IMR-90 (cell line): Measurements from ENCODE around the gene OR7E24. TPM values are rescaled to one million over a fixed set of nuclear protein-coding genes. Genes with fewer than 3 reads are reported as not detected.

Experiments used
- ATAC-seq: fragments of 200-7000 bp; cut with Tn5 transposase; 2 replicates; pipeline ENCODE4 v1.9.1; 2020; ENCODE audit warnings: low read depth, mild to moderate bottlenecking, moderate library complexity
- Bru-seq: library from RNA; stranded (reverse); fragments of 400-500 nt; gene quantifications from one replicate; lab custom pipeline; 2021; lab: Mats Ljungman, UMichigan
- BruChase-seq, 2 experiments: library from RNA; stranded (reverse); fragments of 400-500 nt; gene quantifications; one replicate each; lab custom pipeline; 2021; lab: Mats Ljungman, UMichigan
- BruUV-seq: library from RNA; stranded (reverse); fragments of 400-500 nt; replicated peaks from 2 replicates; lab custom pipeline; 2021; lab: Mats Ljungman, UMichigan
- CTCF ChIA-PET: fragments of 300-600 bp; formaldehyde crosslinking; extraction: SDS; loops from one replicate; lab custom pipeline; 2021; ENCODE audit warnings: antibody characterized with exemption; lab: Yijun Ruan, JAX
- POLR2A ChIA-PET: fragments of 300-600 bp; sonication (Branson Sonifier 250); formaldehyde crosslinking; loops from one replicate; lab custom pipeline; 2022; ENCODE audit warnings: antibody characterized with exemption; ENCODE audit not compliant: unreplicated experiment; lab: Charles Lee
- DNase-seq: peaks from one replicate; pipeline ENCODE4 v3.0.0; 2013
- H2AFZ ChIP-seq: replicated peaks from 2 replicates; pipeline ENCODE3; 2013; ENCODE audit warnings: low read length, mild to moderate bottlenecking; ENCODE audit not compliant: poor library complexity
- H2AK5ac ChIP-seq: 2 replicates; pipeline ENCODE4 v1.6.1; 2013; ENCODE audit warnings: low read depth, low read length, inconsistent platforms
- H2AK9ac ChIP-seq: replicated peaks from 2 replicates; pipeline ENCODE3; 2013; ENCODE audit warnings: mild to moderate bottlenecking, low read depth, low read length, moderate library complexity; ENCODE audit not compliant: poor library complexity
- H2BK120ac ChIP-seq: 2 replicates; pipeline ENCODE4 v1.6.1; 2013; ENCODE audit warnings: low read depth, low read length, inconsistent platforms
- H2BK15ac ChIP-seq: 3 replicates; pipeline ENCODE4 v1.6.1; 2013; ENCODE audit warnings: low read depth, low read length, inconsistent platforms
- H2BK20ac ChIP-seq: 2 replicates; pipeline ENCODE4 v1.6.1; 2013; ENCODE audit warnings: low read depth, mild to moderate bottlenecking, inconsistent platforms, low read length, moderate library complexity
- H2BK5ac ChIP-seq: 2 replicates; pipeline ENCODE4 v1.6.1; 2013; ENCODE audit warnings: mild to moderate bottlenecking, low read depth, low read length, inconsistent platforms; ENCODE audit not compliant: poor library complexity, severe bottlenecking
- H3K14ac ChIP-seq: replicated peaks from 2 replicates; pipeline ENCODE4 v1.6.1; 2013; ENCODE audit warnings: low read depth, low read length, inconsistent platforms
- H3K18ac ChIP-seq: 2 replicates; pipeline ENCODE4 v1.6.1; 2013; ENCODE audit warnings: low read depth, low read length, control low read depth
- H3K23ac ChIP-seq: 2 replicates; pipeline ENCODE4 v1.6.1; 2013; ENCODE audit warnings: low read depth, low read length, inconsistent platforms
- H3K27ac ChIP-seq: 2 replicates; pipeline ENCODE4 v1.5.1; 2013; ENCODE audit warnings: mild to moderate bottlenecking, control low read depth, low read length; ENCODE audit not compliant: insufficient read depth
- H3K27me3 ChIP-seq: 2 replicates; pipeline ENCODE4 v1.6.1; 2013; ENCODE audit warnings: low read length; ENCODE audit not compliant: control insufficient read depth, insufficient read depth
- H3K36me3 ChIP-seq: 2 replicates; pipeline ENCODE4 v1.6.1; 2013; ENCODE audit warnings: low read length, mixed read lengths; ENCODE audit not compliant: control insufficient read depth, insufficient read depth
- H3K4ac ChIP-seq: 2 replicates; pipeline ENCODE4 v1.6.1; 2013; ENCODE audit warnings: low read depth, low read length, inconsistent platforms
- H3K4me1 ChIP-seq: 2 replicates; pipeline ENCODE4 v1.6.1; 2013; ENCODE audit warnings: low read length, mixed read lengths; ENCODE audit not compliant: control insufficient read depth, insufficient read depth
- H3K4me2 ChIP-seq: 2 replicates; pipeline ENCODE4 v1.6.1; 2013; ENCODE audit warnings: low read depth, mild to moderate bottlenecking, control low read depth, low read length, moderate library complexity
- H3K4me3 ChIP-seq: 2 replicates; pipeline ENCODE4 v1.5.1; 2013; ENCODE audit warnings: low read depth, mild to moderate bottlenecking, control low read depth, low read length, moderate library complexity; ENCODE audit not compliant: insufficient read depth
- H3K56ac ChIP-seq: 2 replicates; pipeline ENCODE4 v1.6.1; 2013; ENCODE audit warnings: low read length, inconsistent platforms; ENCODE audit not compliant: insufficient read depth; ENCODE audit errors: extremely low read depth
- H3K79me1 ChIP-seq, 2 experiments: 2 replicates each; pipeline ENCODE4 v1.6.1; 2013; ENCODE audit warnings: low read length in 2 of 2, inconsistent platforms in 1 of 2, low read depth in 1 of 2
- H3K9ac ChIP-seq: 2 replicates; pipeline ENCODE4 v1.6.1; 2013; ENCODE audit warnings: low read depth, low read length, control low read depth
- H3K9me1 ChIP-seq: 2 replicates; pipeline ENCODE4 v1.6.1; 2013; ENCODE audit warnings: low read length, inconsistent platforms; ENCODE audit not compliant: insufficient read depth
- H3K9me3 ChIP-seq: 2 replicates; pipeline ENCODE4 v1.6.1; 2013; ENCODE audit warnings: low read length; ENCODE audit not compliant: control insufficient read depth, insufficient read depth
- H4K20me1 ChIP-seq: 2 replicates; pipeline ENCODE4 v1.6.1; 2013; ENCODE audit warnings: low read length, inconsistent platforms; ENCODE audit not compliant: insufficient read depth
- H4K5ac ChIP-seq: 2 replicates; pipeline ENCODE4 v1.6.1; 2013; ENCODE audit warnings: mild to moderate bottlenecking, low read depth, low read length, control low read depth
- H4K8ac ChIP-seq, 2 experiments: 2 replicates each; pipeline ENCODE4 v1.6.1; 2013; ENCODE audit warnings: low read depth in 2 of 2, low read length in 2 of 2, control low read depth in 1 of 2, inconsistent platforms in 1 of 2
- H4K91ac ChIP-seq: 2 replicates; pipeline ENCODE4 v1.6.1; 2013; ENCODE audit warnings: low read depth, low read length, inconsistent platforms; ENCODE audit not compliant: insufficient read depth
- BHLHE40 ChIP-seq: fragments of 150-350 bp; IDR thresholded peaks from 2 replicates; pipeline ENCODE4 v1.6.1; 2016; ENCODE audit warnings: mild to moderate bottlenecking, low read depth, low read length
- CEBPB ChIP-seq: IDR thresholded peaks from 2 replicates; pipeline ENCODE4 v1.6.1; 2012; ENCODE audit warnings: low read depth, low read length, improper control_type of control experiment
- CHD1 ChIP-seq: IDR thresholded peaks from 2 replicates; pipeline ENCODE4 v1.6.1; 2012; ENCODE audit warnings: low read depth, low read length, improper control_type of control experiment
- MAFK ChIP-seq: IDR thresholded peaks from 2 replicates; pipeline ENCODE4 v1.6.1; 2012; ENCODE audit warnings: low read depth, low read length, improper control_type of control experiment
- MAZ ChIP-seq: IDR thresholded peaks from 2 replicates; pipeline ENCODE4 v1.6.1; 2012; ENCODE audit warnings: low read depth, mild to moderate bottlenecking, low read length, improper control_type of control experiment, moderate library complexity, borderline replicate concordance
- POLR2A ChIP-seq: IDR thresholded peaks from 2 replicates; pipeline ENCODE4 v1.6.1; 2012; ENCODE audit warnings: mild to moderate bottlenecking, low read depth, low read length
- RCOR1 ChIP-seq: IDR thresholded peaks from 2 replicates; pipeline ENCODE4 v1.6.1; 2012; ENCODE audit warnings: mild to moderate bottlenecking, low read length, improper control_type of control experiment; ENCODE audit not compliant: insufficient replicate concordance
- RFX5 ChIP-seq: IDR thresholded peaks from 2 replicates; pipeline ENCODE4 v1.8.0; 2012; ENCODE audit warnings: low read depth, mild to moderate bottlenecking, low read length, moderate library complexity
- WGBS, 2 experiments: methylation state at CpG; one replicate each; pipeline versions ENCODE4 v1.1.5 to v1.1.7; 2013; ENCODE audit warnings: missing lambda C conversion rate in 2 of 2; ENCODE audit not compliant: insufficient read length in 1 of 2; ENCODE audit errors: extremely low coverage in 2 of 2; 5-methylcytosine and 5-hydroxymethylcytosine counted together
- dilution Hi-C: fragments of 300-500 bp; cut with HindIII; formaldehyde crosslinking; loops from one replicate; pipeline ENCODE4 v1.14.3; 2018; ENCODE audit warnings: low sequenced_read_pairs; ENCODE audit not compliant: unreplicated experiment
- in situ Hi-C: fragments of 300-500 bp; cut with MboI; formaldehyde crosslinking; loops from 3 replicates; pipeline ENCODE4 v1.14.3; 2019; ENCODE audit warnings: low sequenced_read_pairs, inconsistent platforms, mixed read lengths
- intact Hi-C: fragments of 100-400 bp; cut with micrococcal nuclease; formaldehyde crosslinking; loops from 2 replicates; pipeline ENCODE4 v1.10.0; 2022
- long read RNA-seq: library from polyadenylated mRNA; unstranded; transcript quantifications from one replicate; pipeline ENCODE4 v2.0.0, GENCODE V29; 2021; ENCODE audit not compliant: unreplicated experiment
- polyA plus RNA-seq, 3 experiments: library from polyadenylated mRNA; depleted of rRNA; stranded (reverse); fragments of >200 nt; gene quantifications; 2 replicates each; pipeline ENCODE4 v1.2.3, GENCODE V29; 2012; ENCODE audit warnings: low replicate concordance in 1 of 3
- total RNA-seq: library from RNA; depleted of rRNA; stranded (reverse); fragments of >200 nt; gene quantifications from 2 replicates; pipeline ENCODE4 v1.2.3, GENCODE V29; 2012; rRNA removed
- TF ChIP-seq, protein P1 (sequence below): conservative IDR thresholded peaks from 2 replicates; pipeline ENCODE4 v1.5.1; 2012; ENCODE audit warnings: mild to moderate bottlenecking, low read depth, low read length, improper control_type of control experiment
- TF ChIP-seq, protein P2 (sequence below): fragments of 150-350 bp; IDR thresholded peaks from 2 replicates; pipeline ENCODE4 v1.6.1; 2017; ENCODE audit warnings: mild to moderate bottlenecking, antibody characterized with exemption, low read length, low read depth

Gene OR7E24
- total RNA-seq: not detected in 2 replicates
- polyA plus RNA-seq (2012; rRNA removed): not detected in 2 replicates
- polyA plus RNA-seq (2012; cell fraction: cytosol; rRNA removed): not detected in 2 replicates
- polyA plus RNA-seq (2012; cell fraction: nucleus; rRNA removed; ENCODE audit: low replicate concordance): not detected in 2 replicates
- Bru-seq, nascent RNA: not detected
- BruChase-seq, experiment 1, labeled RNA remaining after a 6-hour chase: not detected
- BruChase-seq, experiment 2, labeled RNA remaining after a 2-hour chase: not detected
- long read RNA-seq: 0 reads

DNA sequence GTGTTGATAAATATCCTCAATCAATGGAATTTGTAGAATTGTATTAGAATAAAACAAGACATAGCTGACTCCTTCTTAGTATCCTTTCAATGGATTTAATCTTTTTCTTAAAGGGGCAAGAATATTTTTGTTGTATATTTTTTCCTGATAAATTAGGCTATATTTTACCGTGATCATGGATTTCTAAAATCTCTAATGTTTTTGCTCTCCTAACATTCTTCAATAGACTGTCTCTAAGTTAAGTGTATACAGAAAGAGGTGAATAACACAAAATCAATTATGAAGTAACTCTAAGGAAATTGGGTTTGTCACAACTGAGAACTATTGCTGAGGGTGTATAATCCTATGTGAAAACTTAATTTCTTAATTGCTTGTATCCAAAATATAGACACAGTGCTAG is at the start of gene OR7E24:
OR7E24 (plus strand) TSS at position 301 of the 400 bp plus-strand sequence. CDS start 114 bp downstream, outside the sequence.
- H3K4me2 ChIP-seq: no peak within 1 kb of the TSS
- no peak within 1 kb of the TSS for H2AFZ ChIP-seq
- no peak within 1 kb of the TSS for H4K5ac ChIP-seq
- H3K4me3 ChIP-seq: no peak within 1 kb of the TSS
- ChIA-PET CTCF (no interaction called here), POLR2A (no interaction called here)
- no peak within 1 kb of the TSS for H3K27ac ChIP-seq
- no peaks in the 10 kb centered on the region for H3K9me1 ChIP-seq
- H3K56ac ChIP-seq: no peak within 1 kb of the TSS
- H3K18ac ChIP-seq: no peak within 1 kb of the TSS
- H2AK9ac ChIP-seq: no peak within 1 kb of the TSS
- H4K8ac ChIP-seq: no peak within 1 kb of the TSS
- no peak for DNase-seq
- intact Hi-C loops (no loop called here), in situ Hi-C loops (no loop called here), dilution Hi-C loops (no loop called here)
- no peak within 1 kb of the TSS for H3K23ac ChIP-seq
- no peak within 1 kb of the TSS for H2BK120ac ChIP-seq
- no peak within 1 kb of the TSS for H3K4ac ChIP-seq
- no peak within 1 kb of the TSS for H2BK5ac ChIP-seq
- no peaks in the 10 kb centered on the region for H4K20me1 ChIP-seq
- H3K4me1 ChIP-seq: no peaks in the 10 kb centered on the region
- H4K91ac ChIP-seq: no peak within 1 kb of the TSS
- H3K27me3 ChIP-seq: no peaks in the 10 kb centered on the region
- no peak for TF ChIP-seq CHD1
- TF ChIP-seq, protein P1, sequence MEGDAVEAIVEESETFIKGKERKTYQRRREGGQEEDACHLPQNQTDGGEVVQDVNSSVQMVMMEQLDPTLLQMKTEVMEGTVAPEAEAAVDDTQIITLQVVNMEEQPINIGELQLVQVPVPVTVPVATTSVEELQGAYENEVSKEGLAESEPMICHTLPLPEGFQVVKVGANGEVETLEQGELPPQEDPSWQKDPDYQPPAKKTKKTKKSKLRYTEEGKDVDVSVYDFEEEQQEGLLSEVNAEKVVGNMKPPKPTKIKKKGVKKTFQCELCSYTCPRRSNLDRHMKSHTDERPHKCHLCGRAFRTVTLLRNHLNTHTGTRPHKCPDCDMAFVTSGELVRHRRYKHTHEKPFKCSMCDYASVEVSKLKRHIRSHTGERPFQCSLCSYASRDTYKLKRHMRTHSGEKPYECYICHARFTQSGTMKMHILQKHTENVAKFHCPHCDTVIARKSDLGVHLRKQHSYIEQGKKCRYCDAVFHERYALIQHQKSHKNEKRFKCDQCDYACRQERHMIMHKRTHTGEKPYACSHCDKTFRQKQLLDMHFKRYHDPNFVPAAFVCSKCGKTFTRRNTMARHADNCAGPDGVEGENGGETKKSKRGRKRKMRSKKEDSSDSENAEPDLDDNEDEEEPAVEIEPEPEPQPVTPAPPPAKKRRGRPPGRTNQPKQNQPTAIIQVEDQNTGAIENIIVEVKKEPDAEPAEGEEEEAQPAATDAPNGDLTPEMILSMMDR: no peak
- no peak for TF ChIP-seq RCOR1
- no peak for TF ChIP-seq RFX5
- TF ChIP-seq MAFK: no peak
- TF ChIP-seq BHLHE40: no peak
- TF ChIP-seq CEBPB: no peak
- TF ChIP-seq MAZ: no peak
- TF ChIP-seq, protein P2, sequence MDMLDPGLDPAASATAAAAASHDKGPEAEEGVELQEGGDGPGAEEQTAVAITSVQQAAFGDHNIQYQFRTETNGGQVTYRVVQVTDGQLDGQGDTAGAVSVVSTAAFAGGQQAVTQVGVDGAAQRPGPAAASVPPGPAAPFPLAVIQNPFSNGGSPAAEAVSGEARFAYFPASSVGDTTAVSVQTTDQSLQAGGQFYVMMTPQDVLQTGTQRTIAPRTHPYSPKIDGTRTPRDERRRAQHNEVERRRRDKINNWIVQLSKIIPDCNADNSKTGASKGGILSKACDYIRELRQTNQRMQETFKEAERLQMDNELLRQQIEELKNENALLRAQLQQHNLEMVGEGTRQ: no peak
- no peak for TF ChIP-seq POLR2A
- BruUV-seq: no TSS peak
- H2AK5ac ChIP-seq: no peak within 1 kb of the TSS
- ATAC-seq: no peak
- no peak within 1 kb of the TSS for H2BK20ac ChIP-seq
- H3K9ac ChIP-seq: no peak within 1 kb of the TSS
- no peak within 1 kb of the TSS for H3K14ac ChIP-seq
- H3K36me3 ChIP-seq: no peaks in the 10 kb centered on the region
- no CpG with 5 or more reads among the region's 1 CpG for WGBS, 2 experiments
- no peaks in the 10 kb centered on the region for H3K79me1 ChIP-seq
- H3K9me3 ChIP-seq: peaks cover 5% of the 10 kb centered on the region; the same call in 1 of the 2 replicates
- H2BK15ac ChIP-seq: no peak within 1 kb of the TSS
